WTC11 (cell line): Measurements from ENCODE around the gene EXOC4.

Experiments
- CTCF ChIP-seq: fragments of 200-600 bp; IDR thresholded peaks from 2 replicates; pipeline ENCODE4 v1.8.0; 2022; ENCODE audit warnings: antibody characterized with exemption
- JUN ChIP-seq: sonication (generic); formaldehyde crosslinking; IDR thresholded peaks from 2 replicates; pipeline ENCODE4 v1.8.0; 2023; ENCODE audit warnings: mild to moderate bottlenecking, missing genetic modification reagents
- USF2 ChIP-seq: sonication (generic); formaldehyde crosslinking; IDR thresholded peaks from 2 replicates; pipeline ENCODE4 v1.8.1; 2023; ENCODE audit warnings: mild to moderate bottlenecking, missing genetic modification reagents, moderate library complexity
- TF ChIP-seq, protein P1 (sequence below): sonication (generic); formaldehyde crosslinking; IDR thresholded peaks from 2 replicates; pipeline ENCODE4 v1.8.1; 2022; ENCODE audit warnings: low read depth, mild to moderate bottlenecking, moderate library complexity, missing genetic modification reagents, borderline replicate concordance

- TF ChIP-seq, protein P1, sequence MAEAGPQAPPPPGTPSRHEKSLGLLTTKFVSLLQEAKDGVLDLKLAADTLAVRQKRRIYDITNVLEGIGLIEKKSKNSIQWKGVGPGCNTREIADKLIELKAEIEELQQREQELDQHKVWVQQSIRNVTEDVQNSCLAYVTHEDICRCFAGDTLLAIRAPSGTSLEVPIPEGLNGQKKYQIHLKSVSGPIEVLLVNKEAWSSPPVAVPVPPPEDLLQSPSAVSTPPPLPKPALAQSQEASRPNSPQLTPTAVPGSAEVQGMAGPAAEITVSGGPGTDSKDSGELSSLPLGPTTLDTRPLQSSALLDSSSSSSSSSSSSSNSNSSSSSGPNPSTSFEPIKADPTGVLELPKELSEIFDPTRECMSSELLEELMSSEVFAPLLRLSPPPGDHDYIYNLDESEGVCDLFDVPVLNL (CRISPR knock-in tag) = no peak
- no peak for TF ChIP-seq USF2 (CRISPR knock-in tag)
- TF ChIP-seq CTCF = no peak
- no peak for TF ChIP-seq JUN (CRISPR knock-in tag)
Measured at GRCh38 chr7:134089446-134089845, 836.6 kb downstream of the EXOC4 start.
